A549 (cell line): ENCODE measurements around the gene TSC22D3. TPM values are rescaled to one million over a fixed set of nuclear protein-coding genes. Genes with fewer than 3 reads are reported as not detected.

Experiments used
- ATAC-seq, 2 experiments: fragments of 200-7000 bp in 1 of 2; fragments of >200 bp in 1 of 2; cut with Nextera tagmentation in 1 of 2; cut with Tn5 transposase in 1 of 2; 3 replicates each; pipeline versions ENCODE4 v1.8.0 to v1.9.1; 2018 to 2020; ENCODE audit warnings: mild to moderate bottlenecking in 1 of 2, moderate library complexity in 1 of 2
- CTCF ChIA-PET: fragments of 300-600 bp; sonication (Branson Sonifier 250); formaldehyde crosslinking; extraction: SDS; loops from one replicate; lab custom pipeline; 2021; ENCODE audit warnings: antibody characterized with exemption, inconsistent platforms; lab: Yijun Ruan, JAX
- POLR2A ChIA-PET: fragments of 350-600 bp; formaldehyde crosslinking; extraction: SDS; loops from one replicate; lab custom pipeline; 2021; ENCODE audit warnings: antibody characterized with exemption, inconsistent platforms; lab: Yijun Ruan, JAX
- DNase-seq, 2 experiments: peaks; one replicate each; pipeline versions ENCODE4 v3.0.0 to v3.0.0-alpha.2; 2011 to 2016; ENCODE audit warnings: low read depth in 1 of 2, low spot score in 1 of 2
- FAIRE-seq: peaks from 2 replicates; lab custom pipeline; 2011; peaks lifted over from hg19 to GRCh38; lab: Jason Lieb, UNC
- H3K27ac ChIP-seq, 2 experiments: fragments of >200 bp; sonication (Bioruptor Twin); formaldehyde crosslinking; 3 replicates each; pipeline ENCODE4 v1.5.1; 2016 to 2017
- H3K4me1 ChIP-seq: fragments of >200 bp; sonication (Bioruptor Twin); formaldehyde crosslinking; 3 replicates; pipeline ENCODE4 v1.6.1; 2016
- H3K4me2 ChIP-seq: fragments of >200 bp; sonication (Bioruptor Twin); formaldehyde crosslinking; 3 replicates; pipeline ENCODE4 v1.6.1; 2016
- H3K4me3 ChIP-seq: fragments of >200 bp; sonication (Bioruptor Twin); formaldehyde crosslinking; 3 replicates; pipeline ENCODE4 v1.5.1; 2016
- H3K9me3 ChIP-seq: fragments of >200 bp; sonication (Bioruptor Twin); formaldehyde crosslinking; 3 replicates; pipeline ENCODE4 v1.6.1; 2016
- CBX8 ChIP-seq: fragments of 200-600 bp; sonication (generic); IDR thresholded peaks from 2 replicates; pipeline ENCODE4 v1.6.1; 2016
- CHD4 ChIP-seq: fragments of 200-600 bp; sonication (generic); IDR thresholded peaks from 2 replicates; pipeline ENCODE4 v1.6.1; 2016; ENCODE audit warnings: antibody characterized with exemption, mild to moderate bottlenecking, borderline replicate concordance
- CTCF ChIP-seq: fragments of >200 bp; sonication (Bioruptor Twin); formaldehyde crosslinking; IDR thresholded peaks from 3 replicates; pipeline ENCODE4 v1.5.1; 2016
- E2F6 ChIP-seq: IDR thresholded peaks from 2 replicates; pipeline ENCODE4 v1.6.1; 2012; ENCODE audit warnings: low read depth, borderline replicate concordance
- EHF ChIP-seq: fragments of 250-450 bp; sonication (Bioruptor Pico); IDR thresholded peaks from 2 replicates; pipeline ENCODE4 v1.5.0; 2020; ENCODE audit warnings: mild to moderate bottlenecking
- EP300 ChIP-seq, 2 experiments: fragments of >200 bp; sonication (Bioruptor Twin); formaldehyde crosslinking; IDR thresholded peaks; 2 replicates in 1 of 2; 3 replicates in 1 of 2; pipeline ENCODE4 v1.6.1; 2016 to 2017
- FOXS1 ChIP-seq: fragments of 250-450 bp; sonication (Bioruptor Pico); IDR thresholded peaks from 2 replicates; pipeline ENCODE4 v1.5.0; 2020; ENCODE audit warnings: mild to moderate bottlenecking, moderate library complexity
- GATA3 ChIP-seq: IDR thresholded peaks from 2 replicates; pipeline ENCODE4 v1.6.1; 2012; ENCODE audit warnings: borderline replicate concordance
- HEYL ChIP-seq: fragments of 250-450 bp; sonication (Bioruptor Pico); IDR thresholded peaks from 2 replicates; pipeline ENCODE4 v1.8.0; 2021; ENCODE audit warnings: mild to moderate bottlenecking, moderate library complexity
- HOXB13 ChIP-seq: fragments of 250-450 bp; sonication (Bioruptor Pico); IDR thresholded peaks from 2 replicates; pipeline ENCODE4 v1.5.0; 2020; ENCODE audit warnings: low read depth, mild to moderate bottlenecking, moderate library complexity
- JUN ChIP-seq, 2 experiments: fragments of >200 bp; sonication (Bioruptor Twin); formaldehyde crosslinking; IDR thresholded peaks; 2 replicates in 1 of 2; 3 replicates in 1 of 2; pipeline ENCODE4 v1.6.1; 2016 to 2017
- KDM1A ChIP-seq: fragments of 200-600 bp; sonication (generic); IDR thresholded peaks from 2 replicates; pipeline ENCODE4 v1.6.1; 2016; ENCODE audit warnings: low read depth, mild to moderate bottlenecking
- KDM5A ChIP-seq: fragments of 200-600 bp; sonication (generic); IDR thresholded peaks from 2 replicates; pipeline ENCODE4 v1.6.1; 2016; ENCODE audit warnings: antibody characterized with exemption, mild to moderate bottlenecking
- MAX ChIP-seq: IDR thresholded peaks from 2 replicates; pipeline ENCODE4 v1.6.1; 2012
- NR3C1 ChIP-seq: fragments of >200 bp; sonication (Bioruptor Twin); formaldehyde crosslinking; IDR thresholded peaks from 3 replicates; pipeline ENCODE4 v1.6.1; 2017
- PBX3 ChIP-seq: IDR thresholded peaks from 2 replicates; pipeline ENCODE4 v1.6.1; 2012
- POLR2A ChIP-seq: IDR thresholded peaks from 2 replicates; pipeline ENCODE4 v1.6.1; 2012; ENCODE audit warnings: mild to moderate bottlenecking, low read length
- POLR2AphosphoS2 ChIP-seq: conservative IDR thresholded peaks from 2 replicates; pipeline ENCODE4 v1.6.1; 2012; ENCODE audit warnings: low read length, improper control_type of control experiment, inconsistent platforms
- RARB ChIP-seq: fragments of 250-450 bp; sonication (Bioruptor Pico); IDR thresholded peaks from 2 replicates; pipeline ENCODE4 v1.8.0; 2021; ENCODE audit warnings: mild to moderate bottlenecking, moderate library complexity
- REST ChIP-seq: fragments of 200-600 bp; sonication (generic); IDR thresholded peaks from 2 replicates; pipeline ENCODE4 v1.6.1; 2016; ENCODE audit warnings: antibody characterized with exemption, mild to moderate bottlenecking, moderate library complexity
- SMC3 ChIP-seq: fragments of >200 bp; sonication (Bioruptor Twin); formaldehyde crosslinking; IDR thresholded peaks from 3 replicates; pipeline ENCODE4 v1.6.1; 2018; ENCODE audit warnings: inconsistent platforms
- SREBF2 ChIP-seq: fragments of 450-650 bp; IDR thresholded peaks from 2 replicates; pipeline ENCODE4 v1.6.1; 2014; ENCODE audit warnings: mild to moderate bottlenecking, moderate library complexity
- ZSCAN20 ChIP-seq: fragments of 250-450 bp; sonication (Bioruptor Pico); IDR thresholded peaks from 2 replicates; pipeline ENCODE4 v1.8.0; 2022; ENCODE audit warnings: mild to moderate bottlenecking, moderate library complexity
- WGBS: methylation state at CpG from one replicate; pipeline ENCODE4 v1.1.6; 2017; ENCODE audit errors: missing lambda C conversion rate; 5-methylcytosine and 5-hydroxymethylcytosine counted together
- polyA plus RNA-seq, 4 experiments: library from polyadenylated mRNA; depleted of rRNA in 3 of 4; stranded (reverse); fragments of >200 nt; fragmentation: RNase III in 1 of 4; extraction: RNeasy Plus Mini Kit Qiagen cat#74134 plus additional on column Dnase treatment in 1 of 4; gene quantifications; 2 replicates in 3 of 4; 3 replicates in 1 of 4; pipeline ENCODE4 v1.2.3, GENCODE V29; 2011 to 2017

Gene TSC22D3
- polyA plus RNA-seq, 2 of the 4 experiments (the other 2 are of a cell fraction): 12.2 to 65.4 TPM

- peaks cover 48% of the 10 kb centered on the region for H3K4me1 ChIP-seq
- TF ChIP-seq MAX: no peak
- TF ChIP-seq RARB (CRISPR knock-in tag): no peak
- TF ChIP-seq E2F6: no peak
- TF ChIP-seq EP300 (IDR thresholded peaks at IDR 0.05): no peak
- no peak for TF ChIP-seq SREBF2
- TF ChIP-seq ZSCAN20 (CRISPR knock-in tag): no peak
- TF ChIP-seq FOXS1: no peak
- TF ChIP-seq POLR2AphosphoS2: no peak
- TF ChIP-seq POLR2A: no peak
- no peak for TF ChIP-seq CBX8
- no peak for TF ChIP-seq CHD4
- TF ChIP-seq SMC3: no peak
- no peak for TF ChIP-seq EHF (CRISPR knock-in tag)
- TF ChIP-seq REST: no peak
- TF ChIP-seq CTCF: no peak
- TF ChIP-seq JUN (IDR thresholded peaks at IDR 0.05): no peak
- no peak for TF ChIP-seq GATA3
- TF ChIP-seq HEYL (CRISPR knock-in tag): no peak
- no peak for TF ChIP-seq KDM5A
- TF ChIP-seq KDM1A: no peak
- TF ChIP-seq, all 56 proteins: peak for 0
- Histone ChIP-seq H3K4me2 (no peak overlapping the region; the same call in 2 of the 3 replicates), H3K27ac (peak overlapping the region; percentile 34 to 77; a peak in 3 of 6 replicates), H3K9me3 (no peaks in the 10 kb centered on the region), H3K4me3 (no peak overlapping the region)
- CTCF ChIA-PET: interaction anchor here (0.6 to 1.6 kb wide), 3 partner anchors 23 to 65 kb away, joined by 3 read pairs; partner anchors contain the start of gene TSC22D3
- WGBS: 92% methylated on average over 3 of the region's 3 CpGs
- POLR2A ChIA-PET: no interaction called here
- DNase-seq: no peak
- no peak for FAIRE-seq
- no peak for ATAC-seq
These were observed 50.9 kb downstream of the TSC22D3 start for GRCh38 chrX:107724653-107725052.

- Histone ChIP-seq H3K9me3 (no peaks in the 10 kb centered on the region), H3K4me1 (peaks cover 43% of the 10 kb centered on the region), H3K4me3 (no peak overlapping the region), H3K4me2 (no peak overlapping the region), H3K27ac (0 out of 6 replicates have a peak overlapping the region, but pooled peaks of 1 of the 2 experiments have one; percentile 7)
- no peak for DNase-seq
- no peak for ATAC-seq
- ChIA-PET CTCF (interaction anchor here (1.6 kb wide), 1 partner anchor 52 kb away, joined by 3 read pairs; the partner anchor contains the start of gene TSC22D3), POLR2A (no interaction called here)
- 73% methylated on average over 3 of the region's 4 CpGs for WGBS
- FAIRE-seq: no peak
- TF ChIP-seq POLR2AphosphoS2: no peak
- no peak for TF ChIP-seq HOXB13 (CRISPR knock-in tag)
- no peak for TF ChIP-seq NR3C1
- no peak for TF ChIP-seq MAX
- no peak for TF ChIP-seq PBX3
These were observed 52.1 kb downstream of the TSC22D3 start for GRCh38 chrX:107723511-107723910.
